ENCODE data around the gene MROH7.

Gene MROH7

DNA sequence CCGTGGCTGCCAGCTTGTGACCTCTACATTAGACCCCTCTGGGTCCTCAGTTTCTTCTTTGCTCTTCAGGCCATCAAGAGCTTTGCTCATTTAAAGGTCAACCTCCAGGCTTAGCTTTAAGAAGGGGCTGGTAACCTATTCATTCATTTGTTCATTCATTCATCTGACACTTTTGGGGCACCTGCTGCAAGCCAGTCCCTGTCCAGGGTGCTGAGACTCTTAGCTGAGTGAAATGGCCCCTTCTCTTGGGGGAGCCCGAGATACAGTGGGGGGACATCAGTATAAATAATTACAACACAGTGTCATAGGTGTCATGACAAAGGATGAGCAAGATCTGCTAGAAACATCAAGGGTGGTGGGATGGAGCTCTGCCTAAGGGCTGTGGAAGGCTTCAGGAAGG lies 63.6 kb downstream of the MROH7 start:
- TF ChIP-seq TAF1 (IDR thresholded peaks at IDR 0.05; ENCODE audit: borderline replicate concordance, insufficient read depth, low read length), result no peak
- TF ChIP-seq, protein P1, sequence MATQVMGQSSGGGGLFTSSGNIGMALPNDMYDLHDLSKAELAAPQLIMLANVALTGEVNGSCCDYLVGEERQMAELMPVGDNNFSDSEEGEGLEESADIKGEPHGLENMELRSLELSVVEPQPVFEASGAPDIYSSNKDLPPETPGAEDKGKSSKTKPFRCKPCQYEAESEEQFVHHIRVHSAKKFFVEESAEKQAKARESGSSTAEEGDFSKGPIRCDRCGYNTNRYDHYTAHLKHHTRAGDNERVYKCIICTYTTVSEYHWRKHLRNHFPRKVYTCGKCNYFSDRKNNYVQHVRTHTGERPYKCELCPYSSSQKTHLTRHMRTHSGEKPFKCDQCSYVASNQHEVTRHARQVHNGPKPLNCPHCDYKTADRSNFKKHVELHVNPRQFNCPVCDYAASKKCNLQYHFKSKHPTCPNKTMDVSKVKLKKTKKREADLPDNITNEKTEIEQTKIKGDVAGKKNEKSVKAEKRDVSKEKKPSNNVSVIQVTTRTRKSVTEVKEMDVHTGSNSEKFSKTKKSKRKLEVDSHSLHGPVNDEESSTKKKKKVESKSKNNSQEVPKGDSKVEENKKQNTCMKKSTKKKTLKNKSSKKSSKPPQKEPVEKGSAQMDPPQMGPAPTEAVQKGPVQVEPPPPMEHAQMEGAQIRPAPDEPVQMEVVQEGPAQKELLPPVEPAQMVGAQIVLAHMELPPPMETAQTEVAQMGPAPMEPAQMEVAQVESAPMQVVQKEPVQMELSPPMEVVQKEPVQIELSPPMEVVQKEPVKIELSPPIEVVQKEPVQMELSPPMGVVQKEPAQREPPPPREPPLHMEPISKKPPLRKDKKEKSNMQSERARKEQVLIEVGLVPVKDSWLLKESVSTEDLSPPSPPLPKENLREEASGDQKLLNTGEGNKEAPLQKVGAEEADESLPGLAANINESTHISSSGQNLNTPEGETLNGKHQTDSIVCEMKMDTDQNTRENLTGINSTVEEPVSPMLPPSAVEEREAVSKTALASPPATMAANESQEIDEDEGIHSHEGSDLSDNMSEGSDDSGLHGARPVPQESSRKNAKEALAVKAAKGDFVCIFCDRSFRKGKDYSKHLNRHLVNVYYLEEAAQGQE (IDR thresholded peaks at IDR 0.05; ENCODE audit: insufficient read depth in 1 of 2, low read depth in 2 of 2, low read length in 2 of 2), result peak; percentile 68 to 92

DNA sequence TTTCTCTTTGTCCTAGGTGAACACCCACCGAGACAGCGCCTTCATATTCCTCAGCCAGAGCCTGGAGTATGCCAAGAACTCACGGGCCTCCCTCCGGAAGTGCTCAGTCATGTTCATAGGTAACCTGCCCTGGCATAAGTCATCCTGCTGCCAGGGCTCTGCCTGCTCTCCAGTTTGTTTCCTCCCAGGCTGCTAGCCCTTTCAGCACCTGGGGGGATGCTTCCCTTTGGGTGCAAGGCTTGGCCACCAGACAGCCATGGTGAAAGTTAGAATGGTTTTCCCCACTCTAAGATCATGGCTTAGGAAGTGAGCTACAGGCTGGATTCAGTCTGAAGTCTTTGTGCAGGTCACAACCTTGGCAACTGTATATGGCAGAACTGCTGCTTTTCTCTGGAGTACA lies 64.8 kb downstream of the MROH7 start:
- TF ChIP-seq FOXP2 (optimal IDR thresholded peaks at IDR 0.05; ENCODE audit: borderline replicate concordance, extremely low read depth, extremely low read length, insufficient read depth), result no peak
- TF ChIP-seq TAF1 (IDR thresholded peaks at IDR 0.05; ENCODE audit: borderline replicate concordance, insufficient read depth, low read length), result no peak
- TF ChIP-seq SIN3A (IDR thresholded peaks at IDR 0.05; ENCODE audit: borderline replicate concordance, insufficient read depth, low read length), result no peak
- TF ChIP-seq, protein P1 (IDR thresholded peaks at IDR 0.05; ENCODE audit: insufficient read depth in 1 of 2, low read depth in 2 of 2, low read length in 2 of 2), result no peak
- TF ChIP-seq POLR2AphosphoS5 (IDR thresholded peaks at IDR 0.05; ENCODE audit: low read depth, low read length), result no peak

DNA sequence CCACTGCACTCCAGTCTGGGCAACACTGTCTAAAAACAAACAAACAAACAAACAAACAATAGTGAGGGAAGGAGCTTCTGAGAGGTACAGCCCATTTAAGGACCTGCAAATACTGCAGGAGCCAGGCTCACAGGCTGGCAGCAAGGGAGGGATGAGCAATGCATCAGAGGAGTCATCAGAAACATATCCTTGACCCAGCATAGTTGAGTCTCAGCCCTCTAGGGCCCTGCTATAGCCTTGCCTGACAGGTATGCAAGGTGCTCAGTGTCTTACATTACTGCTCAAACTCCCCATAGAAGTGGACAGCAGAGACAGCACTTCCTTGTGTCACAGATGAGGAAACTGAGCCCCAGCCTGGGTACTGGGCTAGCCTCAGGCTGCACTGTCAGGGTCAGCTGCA lies 66.8 kb downstream of the MROH7 start:
- no peak for TF ChIP-seq SIN3A (IDR thresholded peaks at IDR 0.05; ENCODE audit: borderline replicate concordance, insufficient read depth, low read length)
- no peak for TF ChIP-seq FOXP2 (optimal IDR thresholded peaks at IDR 0.05; ENCODE audit: borderline replicate concordance, extremely low read depth, extremely low read length, insufficient read depth)
- TF ChIP-seq, protein P1 (IDR thresholded peaks at IDR 0.05; ENCODE audit: insufficient read depth in 1 of 2, low read depth in 2 of 2, low read length in 2 of 2), result no peak
- TF ChIP-seq TAF1 (IDR thresholded peaks at IDR 0.05; ENCODE audit: borderline replicate concordance, insufficient read depth, low read length), result no peak
- TF ChIP-seq POLR2AphosphoS5 (IDR thresholded peaks at IDR 0.05; ENCODE audit: low read depth, low read length), result no peak

DNA sequence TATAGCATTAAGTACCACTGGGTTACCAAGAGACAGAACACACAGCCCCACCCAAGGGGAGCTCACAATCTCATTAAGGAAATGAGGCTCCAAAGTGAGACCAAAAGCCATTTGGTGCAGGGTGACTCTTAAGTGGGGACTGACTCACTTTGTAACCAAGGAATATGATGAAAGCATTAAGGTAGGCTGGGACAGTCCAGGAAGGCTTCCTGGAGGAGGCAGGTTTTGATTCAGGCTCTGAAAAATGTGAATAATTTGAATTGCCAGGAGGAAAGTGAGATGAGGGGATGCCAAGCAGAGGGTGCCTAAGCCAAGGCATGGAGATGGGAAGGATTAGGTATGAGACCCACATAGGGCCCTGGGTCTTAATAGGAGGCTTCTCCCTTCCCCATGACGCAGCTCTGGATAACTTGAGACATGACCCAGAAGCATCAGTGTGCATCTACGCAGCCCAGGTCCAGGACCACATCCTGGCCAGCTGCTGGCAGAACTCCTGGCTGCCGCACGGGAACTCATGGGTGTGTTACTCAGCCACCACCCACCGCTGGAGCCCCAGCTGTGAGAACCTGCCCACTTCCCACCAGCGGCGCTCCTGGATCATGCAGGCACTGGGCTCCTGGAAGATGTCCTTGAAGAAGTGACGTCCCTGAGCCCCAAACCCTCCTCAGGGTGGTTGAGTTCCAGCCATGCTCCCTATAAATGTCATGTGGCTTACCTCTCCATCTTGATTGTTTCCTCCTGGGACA lies 68.1 kb downstream of the MROH7 start:
- no peak for TF ChIP-seq SIN3A (IDR thresholded peaks at IDR 0.05; ENCODE audit: borderline replicate concordance, insufficient read depth, low read length)
- no peak for TF ChIP-seq TAF1 (IDR thresholded peaks at IDR 0.05; ENCODE audit: borderline replicate concordance, insufficient read depth, low read length)
- TF ChIP-seq, protein P1 (IDR thresholded peaks at IDR 0.05; ENCODE audit: insufficient read depth in 1 of 2, low read depth in 2 of 2, low read length in 2 of 2), result no peak
- TF ChIP-seq FOXP2 (optimal IDR thresholded peaks at IDR 0.05; ENCODE audit: borderline replicate concordance, extremely low read depth, extremely low read length, insufficient read depth), result no peak
- TF ChIP-seq POLR2AphosphoS5 (IDR thresholded peaks at IDR 0.05; ENCODE audit: low read depth, low read length), result no peak

DNA sequence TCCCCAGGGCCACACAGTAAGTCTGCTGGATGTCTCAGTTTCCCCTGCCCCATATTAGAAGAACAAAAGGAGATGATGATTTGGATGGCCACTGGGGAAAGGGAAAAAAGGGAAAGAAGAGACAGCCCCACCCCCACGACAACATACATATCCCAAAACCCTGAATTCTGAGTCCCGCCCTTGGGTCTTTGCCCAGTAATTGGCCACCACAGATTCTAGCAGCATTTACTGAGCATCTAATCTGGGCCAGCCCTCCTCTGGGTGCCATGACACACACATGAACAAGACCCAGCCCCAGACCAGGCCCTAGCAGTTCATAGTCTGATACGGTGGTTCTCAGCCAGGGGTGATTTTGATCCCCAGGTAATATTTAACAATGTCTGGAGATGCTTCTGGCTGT lies 68.8 kb downstream of the MROH7 start:
- no peak for TF ChIP-seq FOXP2 (optimal IDR thresholded peaks at IDR 0.05; ENCODE audit: borderline replicate concordance, extremely low read depth, extremely low read length, insufficient read depth)
- TF ChIP-seq, protein P1 (IDR thresholded peaks at IDR 0.05; ENCODE audit: insufficient read depth in 1 of 2, low read depth in 2 of 2, low read length in 2 of 2), result no peak
- TF ChIP-seq POLR2AphosphoS5 (IDR thresholded peaks at IDR 0.05; ENCODE audit: low read depth, low read length), result no peak
- TF ChIP-seq TAF1 (IDR thresholded peaks at IDR 0.05; ENCODE audit: borderline replicate concordance, insufficient read depth, low read length), result no peak
- TF ChIP-seq SIN3A (IDR thresholded peaks at IDR 0.05; ENCODE audit: borderline replicate concordance, insufficient read depth, low read length), result no peak

Measured in PFSK-1 (cell line).